ENCODE results near the gene TIAM1. TPM values are rescaled to one million over a fixed set of nuclear protein-coding genes. Genes with fewer than 3 reads are reported as not detected.

Gene TIAM1
- total RNA-seq, 1 donor from 2014 or later, result under 0.01 TPM

DNA sequence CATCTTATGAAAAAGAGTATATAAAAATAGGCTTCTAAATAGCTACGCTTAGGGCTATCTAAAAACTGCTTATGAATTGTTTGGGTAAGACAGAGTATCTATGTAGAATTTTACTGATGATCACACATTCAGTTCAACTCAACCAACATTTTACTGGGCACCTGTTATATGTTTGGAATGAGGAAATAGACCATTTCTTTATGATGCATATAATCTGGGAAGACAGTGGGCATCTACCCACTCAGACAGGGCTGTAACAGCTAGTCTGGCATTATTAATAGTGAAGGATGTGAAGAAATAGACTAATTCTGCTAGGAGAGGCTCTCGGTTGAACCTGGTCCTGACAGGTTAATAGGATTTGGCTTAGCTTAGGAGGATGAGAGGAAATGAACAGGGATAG lies 56.9 kb downstream of the TIAM1 start:
- DNase-seq (ENCODE audit: low read depth in 2 of 2), result no peak

DNA sequence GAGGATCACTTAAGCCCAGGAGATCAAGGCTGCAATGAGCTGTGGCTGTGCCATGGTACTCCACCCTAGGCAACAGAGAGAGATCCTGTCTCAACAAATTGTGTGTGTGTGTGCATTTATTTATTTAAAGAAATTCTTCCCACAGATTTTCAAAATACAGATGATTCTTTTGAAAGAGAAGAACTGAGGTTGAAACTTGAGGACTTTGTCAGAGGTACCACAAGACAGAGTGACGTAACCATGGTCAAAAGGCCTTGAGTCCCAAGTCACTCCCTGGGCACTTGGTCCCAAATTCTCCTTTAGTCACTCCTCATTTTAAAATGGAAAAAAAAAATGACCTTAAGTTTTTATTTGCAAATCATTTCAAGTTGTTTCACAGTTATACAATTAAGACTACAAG lies 57.4 kb downstream of the TIAM1 start:
- no peak for DNase-seq (ENCODE audit: low read depth in 2 of 2)

DNA sequence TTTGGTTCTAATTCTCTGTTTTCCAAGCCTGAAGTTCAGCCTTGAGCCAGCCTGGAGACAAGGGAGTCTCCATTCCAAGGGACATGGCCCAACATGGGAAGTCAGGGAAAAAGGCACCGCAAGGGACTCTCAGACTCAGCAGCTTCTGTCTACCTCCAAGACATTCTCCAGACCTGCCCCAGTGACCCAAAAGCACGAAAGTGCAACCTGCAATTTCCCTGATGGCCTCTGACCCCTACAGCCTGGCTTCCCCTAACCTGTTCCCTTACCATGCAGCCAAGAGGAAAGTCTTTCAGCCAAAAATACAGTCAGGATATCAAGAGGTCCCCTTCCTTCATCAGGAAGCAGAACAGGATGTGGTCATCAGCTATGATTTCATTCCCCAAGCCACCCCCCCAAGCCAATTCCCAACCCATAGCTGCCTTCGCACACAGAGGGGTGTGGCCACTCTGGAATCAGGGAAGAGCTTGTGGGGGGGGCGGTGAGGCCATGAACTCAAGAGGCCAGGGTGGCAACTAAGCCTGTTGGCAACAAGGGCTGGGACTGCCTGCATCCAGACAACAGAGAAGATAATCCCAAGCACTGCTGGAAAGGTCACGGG lies 59.2 kb downstream of the TIAM1 start:
- DNase-seq (ENCODE audit: low read depth in 2 of 2), result peak in 1 of 2 donors; percentile 58

DNA sequence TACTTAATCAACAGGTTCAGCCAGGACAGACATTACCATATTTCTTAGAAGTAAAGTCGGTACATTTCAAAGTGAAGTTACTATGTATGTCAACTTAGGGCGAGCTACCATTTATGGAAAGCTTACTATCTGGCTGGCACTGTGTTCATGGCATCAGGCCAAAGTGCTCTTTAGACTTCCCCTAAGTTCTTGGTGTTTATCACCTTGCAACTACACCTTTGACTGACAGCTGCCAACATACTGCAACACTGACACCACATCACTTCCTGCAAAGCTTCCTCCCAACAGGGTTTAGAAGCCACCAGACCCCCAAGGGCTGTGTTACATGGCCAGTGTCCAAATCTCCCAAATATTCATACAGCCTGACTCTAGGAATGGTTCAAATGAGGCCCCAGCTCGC lies 61.0 kb downstream of the TIAM1 start:
- no peak for DNase-seq (ENCODE audit: low read depth in 2 of 2)

DNA sequence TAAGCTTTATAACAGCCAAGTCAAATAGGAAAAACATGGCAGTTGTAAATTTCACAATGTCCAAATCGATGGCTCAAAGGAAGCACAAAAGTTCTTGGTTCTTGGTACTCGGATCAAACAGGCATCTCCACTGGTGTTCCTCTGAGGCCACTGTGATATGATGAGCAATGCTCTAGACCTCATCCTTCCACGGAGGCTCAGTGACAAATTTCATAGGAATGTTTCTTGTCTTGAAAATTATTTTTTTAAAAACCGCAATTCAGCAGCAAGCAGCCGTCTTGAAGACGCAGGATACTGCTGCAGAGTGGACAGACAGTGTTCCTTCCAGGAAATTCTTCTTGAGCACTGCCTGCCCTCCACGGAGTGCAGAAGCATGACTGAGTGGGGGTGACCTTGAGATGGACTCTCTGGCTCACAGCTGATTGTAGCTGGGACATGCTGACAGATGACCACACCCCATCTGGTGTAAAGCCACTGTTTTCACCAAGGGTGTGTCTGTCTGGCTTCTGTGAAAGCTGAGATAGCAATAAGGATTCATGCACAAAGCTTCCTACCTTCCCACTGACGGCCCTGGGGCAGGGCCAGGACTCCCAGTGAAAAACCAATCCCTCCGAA lies 61.9 kb downstream of the TIAM1 start:
- peak in 1 of 2 donors; percentile 70 for DNase-seq (ENCODE audit: low read depth in 2 of 2)

DNA sequence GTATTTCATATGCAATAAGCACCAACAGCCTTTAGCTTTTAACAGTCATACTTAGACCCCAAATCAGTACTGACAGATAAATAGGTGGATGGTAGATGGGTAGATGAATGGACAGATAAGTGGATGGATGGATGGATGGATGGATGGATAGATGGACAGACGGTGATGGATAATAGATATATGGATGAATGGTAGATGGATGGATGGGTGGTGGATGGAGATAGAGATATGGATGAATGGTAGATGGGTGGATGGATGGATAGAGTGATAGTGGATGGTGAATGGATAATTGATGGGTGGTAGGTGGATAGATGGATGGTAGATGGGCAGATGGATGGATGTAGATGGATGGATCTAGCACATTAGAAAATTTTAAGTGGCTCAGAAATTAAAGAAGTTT lies 62.5 kb downstream of the TIAM1 start:
- no peak for DNase-seq (ENCODE audit: low read depth in 2 of 2)

DNA sequence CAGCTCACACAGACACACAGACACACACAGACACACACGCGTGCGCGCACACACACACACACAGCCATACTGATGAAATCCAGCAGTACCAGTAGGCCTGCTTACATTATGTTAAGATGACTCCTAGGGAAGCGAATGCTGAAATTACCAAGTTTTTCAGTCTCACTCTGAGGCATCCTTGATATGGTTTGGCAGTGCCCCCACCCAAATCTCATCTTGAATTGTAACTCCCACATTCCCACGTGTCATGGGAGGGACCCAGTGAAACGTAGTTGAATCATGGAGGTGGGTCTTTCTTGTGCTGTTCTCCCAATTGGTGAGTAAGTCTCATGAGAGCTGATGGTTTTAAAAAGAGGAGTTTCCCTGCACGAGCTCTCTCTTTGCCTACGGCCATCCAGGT lies 64.1 kb downstream of the TIAM1 start:
- no peak for DNase-seq (ENCODE audit: low read depth in 2 of 2)

DNA sequence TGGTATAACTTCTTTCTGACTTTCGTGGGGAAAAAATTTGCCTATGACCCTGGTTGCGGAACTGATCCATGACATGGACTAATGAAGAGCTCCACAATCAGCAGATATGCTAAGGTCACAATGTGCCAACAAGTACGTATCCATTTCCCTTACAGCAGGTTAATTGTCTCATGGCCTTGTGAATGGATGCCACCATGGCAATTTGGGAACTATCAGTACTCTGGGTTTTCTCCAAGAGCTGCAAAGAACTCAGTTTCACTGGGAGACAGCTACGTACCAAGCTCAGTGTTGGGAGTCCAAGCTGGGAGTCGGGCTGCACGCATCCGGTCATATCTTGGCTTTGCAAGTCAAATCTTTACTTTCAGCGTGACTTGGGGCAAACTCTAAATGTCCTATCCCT lies 64.8 kb downstream of the TIAM1 start:
- no peak for DNase-seq (ENCODE audit: low read depth in 2 of 2)

DNA sequence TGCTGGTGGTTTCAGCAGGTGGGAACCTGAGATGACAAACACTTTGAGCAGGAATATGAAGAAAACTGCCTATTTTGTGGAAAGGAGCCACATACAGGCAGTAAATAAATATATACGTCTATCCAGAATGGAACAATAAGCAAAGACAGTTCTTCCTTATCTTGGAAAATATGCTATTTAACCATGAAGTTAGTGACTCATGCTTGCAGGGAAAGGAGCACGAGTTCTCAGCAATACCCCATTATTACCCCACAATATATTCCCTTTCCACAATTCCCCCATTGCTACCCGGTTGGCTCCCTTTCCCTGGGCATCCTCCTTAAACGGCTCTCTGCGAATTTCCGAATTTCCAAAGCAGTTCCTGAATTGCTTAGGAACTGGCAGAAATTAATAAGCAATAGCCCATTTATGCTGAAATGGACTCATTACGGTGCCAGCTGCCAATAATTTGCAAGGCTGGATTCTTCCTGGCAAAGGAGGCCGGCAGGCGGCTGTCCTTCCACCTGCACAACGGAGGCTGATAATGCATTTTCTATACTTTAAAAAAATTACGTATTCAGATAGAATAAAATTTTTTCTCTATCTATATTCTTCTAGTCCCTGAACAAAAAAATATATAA lies 65.4 kb downstream of the TIAM1 start:
- no peak for DNase-seq (ENCODE audit: low read depth in 2 of 2)

DNA sequence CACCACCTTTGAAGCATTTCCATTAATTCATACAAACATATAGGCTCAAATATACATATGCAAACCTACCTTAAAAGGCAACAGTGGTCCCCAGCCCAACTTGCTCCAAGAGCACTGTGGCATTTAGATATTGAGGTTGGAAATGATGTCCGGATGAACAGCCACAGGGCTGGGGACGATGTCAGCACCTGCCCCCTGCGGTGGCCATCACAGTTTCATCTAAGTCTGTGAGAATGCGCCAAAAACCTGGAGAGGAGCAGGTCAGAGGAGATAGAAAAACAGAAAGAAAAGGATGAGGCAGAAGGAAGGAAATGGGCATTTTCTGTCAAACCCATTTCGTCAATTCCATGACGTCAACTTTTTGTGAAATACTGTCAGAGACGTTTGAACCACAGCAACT lies 67.4 kb downstream of the TIAM1 start:
- no peak for DNase-seq (ENCODE audit: low read depth in 2 of 2)

DNA sequence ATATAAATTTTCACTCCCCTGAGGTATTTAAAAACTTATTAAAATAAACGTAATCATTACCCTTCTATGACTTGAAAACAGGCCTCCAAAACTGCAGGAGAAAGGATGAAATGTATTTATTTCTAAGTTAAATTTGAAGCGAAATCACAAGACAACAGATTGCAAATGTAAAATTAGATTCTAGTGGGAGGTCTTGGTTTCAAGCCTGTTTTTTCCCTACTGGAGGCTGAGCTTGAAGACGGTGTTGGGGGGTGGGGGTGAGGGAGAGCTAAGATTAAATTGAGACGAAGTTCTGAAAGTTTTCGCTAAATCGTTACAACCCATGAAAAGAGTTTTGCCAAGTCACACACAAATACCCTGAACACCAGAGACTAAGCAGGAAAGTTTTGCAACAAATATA lies 68.2 kb downstream of the TIAM1 start:
- DNase-seq (ENCODE audit: low read depth in 2 of 2), result no peak

DNA sequence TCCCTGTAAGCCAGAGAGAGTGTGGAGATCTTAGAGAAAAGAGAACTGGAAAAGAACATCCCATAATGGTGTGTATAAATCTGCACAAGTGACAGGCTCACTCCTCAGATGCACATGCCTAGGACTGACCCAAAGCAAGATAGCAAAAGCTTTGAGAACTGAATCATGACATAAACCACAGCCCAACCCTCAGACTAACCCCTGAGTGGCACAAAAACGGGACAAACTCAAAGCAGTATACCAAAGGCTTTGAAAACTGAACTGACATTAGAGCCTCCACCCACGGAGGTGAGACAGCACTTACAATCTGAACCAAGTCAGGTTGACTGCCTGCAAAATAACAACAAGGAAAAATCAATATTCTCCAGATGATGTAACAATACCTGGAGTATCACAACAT lies 70.8 kb downstream of the TIAM1 start:
- no peak for DNase-seq (ENCODE audit: low read depth in 2 of 2)

DNA sequence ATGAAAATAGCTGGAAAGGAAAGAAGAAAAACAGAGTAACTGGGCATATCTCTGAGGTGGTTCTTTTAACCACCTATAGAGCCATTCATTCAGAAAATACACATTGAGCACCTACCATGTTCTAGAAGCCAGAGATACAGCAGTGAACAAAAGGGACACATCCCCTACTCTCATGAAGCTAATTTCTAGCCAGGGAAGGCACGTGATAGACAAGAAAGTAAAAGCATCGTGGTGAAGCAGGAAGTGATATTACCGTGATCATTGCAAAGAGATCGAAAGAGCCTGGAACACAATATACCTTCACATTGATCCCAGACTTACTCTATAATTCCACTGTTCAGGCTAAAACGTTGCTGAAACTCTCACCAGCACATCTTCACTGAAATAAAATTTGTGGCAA lies 76.0 kb downstream of the TIAM1 start:
- DNase-seq (ENCODE audit: low read depth in 2 of 2), result no peak

DNA sequence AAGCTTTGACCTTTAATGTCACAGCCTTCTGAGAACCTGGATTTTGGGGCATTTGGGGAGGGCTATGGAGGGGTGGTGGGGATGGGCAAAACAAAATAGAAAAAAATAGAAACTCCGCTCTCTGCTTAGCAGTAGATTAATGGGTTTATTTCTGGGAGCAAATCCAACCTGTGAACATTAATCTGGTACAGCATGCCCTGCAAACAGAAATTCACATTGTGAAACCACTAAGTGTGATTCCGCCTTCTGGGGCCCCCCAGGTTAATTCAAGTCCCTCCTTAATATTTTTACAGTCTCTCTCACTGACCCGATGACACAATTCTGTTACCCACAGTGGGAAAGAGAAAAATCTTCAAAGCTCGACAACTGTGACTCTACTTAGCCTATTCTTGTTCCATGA lies 76.4 kb downstream of the TIAM1 start:
- DNase-seq (ENCODE audit: low read depth in 2 of 2), result no peak

DNA sequence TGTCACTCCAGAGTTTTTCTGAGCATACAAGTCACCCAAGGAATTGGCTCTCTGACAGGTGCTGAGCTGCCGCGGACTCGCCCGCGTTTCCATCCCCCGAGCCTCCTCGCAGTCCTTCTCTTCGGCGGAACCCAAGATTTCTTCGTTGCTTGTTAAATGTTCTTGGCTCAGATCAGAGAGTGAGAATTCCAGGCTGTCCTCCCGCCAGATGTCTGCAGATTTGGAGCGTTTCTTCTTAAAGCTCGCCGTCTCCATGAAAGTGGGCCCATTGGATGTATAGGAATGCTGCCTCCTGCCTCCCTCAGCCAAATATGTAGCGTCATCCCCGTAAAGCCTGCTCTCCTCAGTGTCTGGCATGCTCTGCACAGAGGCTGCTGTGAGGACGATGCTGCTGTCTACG lies 77.8 kb downstream of the TIAM1 start:
- DNase-seq (ENCODE audit: low read depth in 2 of 2), result no peak

DNA sequence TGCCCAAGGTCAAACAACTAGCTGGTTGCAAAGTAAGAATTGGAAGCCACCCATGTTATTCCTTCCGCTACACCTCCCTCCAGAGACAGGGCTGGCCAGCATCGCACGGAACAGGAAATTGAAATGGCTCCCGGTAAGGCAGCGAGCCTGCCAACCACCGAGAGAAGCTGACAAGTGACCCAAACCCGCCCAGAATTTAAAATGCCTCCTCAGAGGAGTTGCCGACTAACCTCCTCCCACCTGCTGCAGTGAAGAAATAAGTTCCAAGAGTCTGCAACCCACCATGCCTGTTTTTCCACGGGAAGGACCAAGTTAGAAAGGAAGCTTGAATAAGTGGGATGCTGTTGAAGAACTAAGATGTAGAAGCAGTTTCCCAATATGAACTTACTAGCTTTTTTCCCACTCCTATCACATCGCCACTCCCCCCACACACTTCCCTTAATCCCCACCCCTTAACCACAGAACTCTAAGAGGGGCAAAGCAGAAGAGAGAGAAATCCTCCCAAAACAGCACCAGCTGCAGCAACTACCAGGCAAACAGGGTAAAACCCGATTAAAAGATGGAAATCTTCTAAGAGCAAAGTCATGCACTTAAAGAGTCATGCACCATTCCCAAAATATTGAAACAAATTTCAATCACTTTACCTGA lies 78.6 kb downstream of the TIAM1 start:
- peak in 1 of 2 donors; percentile 15 for DNase-seq (ENCODE audit: low read depth in 2 of 2)

DNA sequence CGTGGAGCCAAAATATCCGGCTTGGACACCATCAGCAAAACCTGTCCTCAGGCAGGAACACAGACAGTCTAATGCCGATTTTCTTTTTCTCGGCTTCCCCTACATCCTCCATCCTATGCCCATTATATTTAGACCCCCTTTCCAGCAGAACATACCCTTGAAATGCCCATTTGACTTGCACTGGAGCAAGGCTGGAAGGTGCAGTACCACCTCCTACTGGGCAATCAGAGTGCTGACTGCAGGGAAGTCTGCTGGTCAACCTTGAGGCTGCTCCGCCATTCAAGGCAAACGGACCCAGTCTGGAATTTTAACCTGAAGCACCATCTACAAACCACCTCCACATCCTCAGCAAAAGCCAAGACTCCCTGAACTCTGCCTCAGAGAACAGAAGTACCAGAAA lies 79.5 kb downstream of the TIAM1 start:
- no peak for DNase-seq (ENCODE audit: low read depth in 2 of 2)

DNA sequence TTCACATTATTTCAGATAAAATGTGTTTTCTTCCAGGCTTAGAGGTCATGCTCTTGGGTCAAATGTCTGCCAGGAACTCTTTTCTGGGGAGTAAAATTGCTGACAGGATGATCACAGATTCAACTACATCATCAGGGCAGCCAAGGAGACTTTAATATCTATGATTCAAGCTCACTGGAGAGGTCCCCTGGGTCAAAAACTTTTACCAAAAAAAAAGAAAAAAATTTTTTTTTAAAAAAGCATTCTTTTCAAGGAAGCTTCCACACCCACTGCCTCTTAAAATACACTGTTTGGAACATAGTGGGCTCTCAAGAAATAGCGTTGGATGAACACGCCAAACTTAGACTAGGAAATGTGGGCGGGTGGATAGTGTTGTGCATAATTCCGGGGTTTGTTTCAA lies 81.3 kb downstream of the TIAM1 start:
- no peak for DNase-seq (ENCODE audit: low read depth in 2 of 2)

DNA sequence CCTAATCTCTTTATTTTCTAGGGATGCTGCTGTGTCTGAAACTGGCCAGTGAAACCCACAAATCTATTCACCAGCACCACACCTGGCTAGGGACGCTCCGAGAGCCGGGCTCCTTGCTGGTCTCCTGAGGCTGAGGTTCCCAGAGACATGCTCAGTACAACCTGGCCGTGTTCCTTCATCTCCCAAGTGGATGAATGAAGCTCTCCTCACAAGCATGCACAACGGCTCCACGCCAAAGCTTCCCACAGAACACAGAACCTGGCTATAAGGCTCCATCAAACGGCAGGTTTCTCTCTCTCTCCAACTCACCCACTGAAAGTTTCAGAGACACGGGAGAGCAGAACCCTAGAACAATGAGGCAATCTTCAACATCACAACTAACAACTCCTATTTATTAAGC lies 82.3 kb downstream of the TIAM1 start:
- DNase-seq (ENCODE audit: low read depth in 2 of 2), result no peak

DNA sequence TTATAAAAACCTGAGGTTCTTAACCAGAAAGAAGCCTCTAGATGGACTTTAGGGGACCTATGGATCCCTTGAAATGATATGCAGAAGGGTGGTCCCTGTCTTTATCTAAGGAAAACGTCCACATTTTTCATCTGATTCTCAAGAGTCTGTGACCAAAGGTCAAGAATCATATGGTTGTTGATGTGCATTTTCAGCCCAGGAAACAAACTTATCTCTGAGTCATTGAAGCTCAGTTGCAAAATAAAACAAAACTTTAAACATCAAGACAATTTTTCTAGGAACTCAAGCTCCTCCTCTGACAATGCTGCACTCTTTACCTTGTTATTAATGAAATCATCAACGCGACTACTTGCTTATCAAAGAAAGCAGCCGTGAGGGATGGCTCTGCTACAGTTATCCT lies 83.3 kb downstream of the TIAM1 start:
- DNase-seq (ENCODE audit: low read depth in 2 of 2), result peak in 1 of 2 donors; percentile 32

DNA sequence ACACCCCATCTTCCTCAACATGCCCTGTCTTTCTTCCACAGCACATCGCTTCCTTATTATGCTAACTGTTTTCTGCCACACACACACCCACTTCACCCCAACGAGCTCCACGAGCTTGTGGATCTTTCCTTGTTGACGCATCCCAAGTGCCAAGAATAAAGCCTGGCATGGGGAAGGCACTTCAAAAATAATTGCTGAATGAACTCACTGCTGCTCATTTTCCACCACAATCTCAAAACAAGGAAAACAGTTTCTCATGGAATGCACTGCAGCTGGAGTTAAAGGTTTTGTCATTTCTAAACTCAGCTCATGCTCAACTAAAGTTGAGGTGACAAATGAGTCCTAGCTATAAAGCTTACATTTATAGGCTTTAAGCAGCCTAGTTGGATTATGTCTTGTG lies 86.0 kb downstream of the TIAM1 start:
- DNase-seq (ENCODE audit: low read depth in 2 of 2), result no peak

DNA sequence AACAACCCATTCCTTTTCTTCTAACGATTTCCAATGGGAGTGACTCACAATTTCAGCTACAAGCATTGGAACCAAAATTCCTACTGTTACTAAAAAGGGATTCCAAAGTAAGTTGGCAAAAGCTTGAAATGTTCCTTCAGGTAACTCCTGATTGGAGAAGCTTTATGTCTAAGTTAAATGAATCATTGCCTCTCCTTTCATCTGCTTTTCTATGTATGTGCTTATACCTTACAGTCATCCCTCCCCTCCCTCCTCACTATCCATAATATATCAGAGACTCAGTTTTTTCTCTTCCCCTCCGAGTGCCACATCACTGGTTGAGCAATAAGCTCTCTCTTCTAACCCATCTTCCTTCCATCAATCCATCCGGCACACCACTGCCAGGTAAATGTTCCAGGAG lies 86.8 kb downstream of the TIAM1 start:
- DNase-seq (ENCODE audit: low read depth in 2 of 2), result no peak

DNA sequence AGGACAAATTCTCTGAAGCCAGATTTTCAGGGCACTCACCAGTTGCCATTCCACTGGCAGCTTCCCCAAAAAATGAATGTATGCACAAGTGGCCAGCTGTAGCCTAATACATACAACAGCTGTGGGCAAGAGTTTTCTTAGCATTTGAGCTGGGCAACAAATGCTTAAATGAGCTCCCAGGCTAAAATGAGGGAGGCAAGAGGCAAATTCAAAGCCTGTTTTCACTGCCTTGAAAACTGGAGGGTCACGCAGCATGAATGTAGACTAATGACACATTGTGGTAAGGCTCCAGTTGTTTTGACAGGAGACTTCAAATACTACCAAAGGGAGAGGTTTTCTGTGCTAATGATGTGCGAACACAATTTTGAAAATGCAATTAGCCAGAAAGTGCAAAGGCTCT lies 88.2 kb downstream of the TIAM1 start:
- DNase-seq (ENCODE audit: low read depth in 2 of 2), result no peak

Data from lung microvascular endothelial cell (primary cell).